ENCODE data around the gene PPM1H.

PPM1H gene

GRCh38 chr12:62785941-62786559 is 148.9 kb downstream of the PPM1H start:
- Histone ChIP-seq H3K36me3 (replicated peaks in 1 of 2; ENCODE audit: control insufficient read depth in 2 of 2, insufficient read depth in 2 of 2, low read length in 2 of 2) (no peaks in the 10 kb centered on the region), H2BK15ac (ENCODE audit: low read length) (peak overlapping the region; percentile 3), H3K79me1 (ENCODE audit: low read depth, low read length) (no peaks in the 10 kb centered on the region), H2BK5ac (ENCODE audit: low read length) (no peak overlapping the region), H3K23ac (ENCODE audit: low read depth, low read length, poor library complexity) (no peak overlapping the region), H3K4me2 (ENCODE audit: insufficient read depth, low read length, poor library complexity, severe bottlenecking) (no peak overlapping the region), H2AFZ (ENCODE audit: low read length) (peak overlapping the region; percentile 88), H3K14ac (ENCODE audit: low read length) (no peak overlapping the region), H3K27me3 (ENCODE audit: control insufficient read depth in 3 of 3, insufficient read depth in 3 of 3, low read depth in 1 of 3, low read length in 3 of 3) (no peaks in the 10 kb centered on the region), H4K8ac (ENCODE audit: low read depth, low read length) (no peak overlapping the region), H3K4ac (ENCODE audit: low read length) (no peak overlapping the region), H3K9me3 (replicated peaks in 1 of 2; ENCODE audit: control insufficient read depth in 2 of 2, insufficient read depth in 1 of 2, low read depth in 1 of 2, low read length in 2 of 2) (no peaks in the 10 kb centered on the region), H4K91ac (ENCODE audit: low read depth, low read length, poor library complexity) (no peak overlapping the region), H3K27ac (replicated peaks; ENCODE audit: low read length) (peak overlapping the region; percentile 8), H2AK5ac (ENCODE audit: low read depth, low read length) (peak overlapping the region; percentile 57), H3K4me3 (ENCODE audit: low read length in 2 of 2) (no peak overlapping the region), H3K9ac (ENCODE audit: low read depth, low read length, poor library complexity) (no peak overlapping the region), H3K18ac (ENCODE audit: low read length) (peak overlapping the region; percentile 68), H2BK120ac (ENCODE audit: low read depth, low read length) (no peak overlapping the region), H2BK12ac (ENCODE audit: low read length) (no peak overlapping the region), H3K4me1 (ENCODE audit: control insufficient read depth in 2 of 2, insufficient read depth in 1 of 2, low read depth in 1 of 2, low read length in 2 of 2) (peaks cover 10 to 17% of the 10 kb centered on the region in 2 donors)
- WGBS, 2 donors (ENCODE audit: extremely low coverage in 2 of 2, insufficient read length in 2 of 2, insufficient replicate concordance in 1 of 2): no CpG with 5 or more reads among the region's 8 CpGs
- no peak for DNase-seq (ENCODE audit: low spot score)

GRCh38 chr12:62784576-62784975 is 150.4 kb downstream of the PPM1H start:
- Histone ChIP-seq H3K4me2 (ENCODE audit: insufficient read depth, low read length, poor library complexity, severe bottlenecking) (no peak overlapping the region), H2AK5ac (ENCODE audit: low read depth, low read length) (no peak overlapping the region), H3K4me3 (ENCODE audit: low read length in 2 of 2) (no peak overlapping the region), H3K23ac (ENCODE audit: low read depth, low read length, poor library complexity) (no peak overlapping the region), H3K18ac (ENCODE audit: low read length) (no peak overlapping the region), H3K9ac (ENCODE audit: low read depth, low read length, poor library complexity) (no peak overlapping the region), H2BK120ac (ENCODE audit: low read depth, low read length) (no peak overlapping the region), H3K4me1 (ENCODE audit: control insufficient read depth in 2 of 2, insufficient read depth in 1 of 2, low read depth in 1 of 2, low read length in 2 of 2) (peaks cover 10 to 17% of the 10 kb centered on the region in 2 donors), H2AFZ (ENCODE audit: low read length) (no peak overlapping the region), H3K14ac (ENCODE audit: low read length) (no peak overlapping the region), H2BK15ac (ENCODE audit: low read length) (no peak overlapping the region), H3K27ac (replicated peaks; ENCODE audit: low read length) (no peak overlapping the region), H2BK12ac (ENCODE audit: low read length) (no peak overlapping the region), H3K9me3 (replicated peaks in 1 of 2; ENCODE audit: control insufficient read depth in 2 of 2, insufficient read depth in 1 of 2, low read depth in 1 of 2, low read length in 2 of 2) (no peaks in the 10 kb centered on the region), H3K79me1 (ENCODE audit: low read depth, low read length) (no peaks in the 10 kb centered on the region), H4K8ac (ENCODE audit: low read depth, low read length) (no peak overlapping the region), H4K91ac (ENCODE audit: low read depth, low read length, poor library complexity) (no peak overlapping the region), H3K36me3 (replicated peaks in 1 of 2; ENCODE audit: control insufficient read depth in 2 of 2, insufficient read depth in 2 of 2, low read length in 2 of 2) (no peaks in the 10 kb centered on the region), H3K4ac (ENCODE audit: low read length) (no peak overlapping the region), H2BK5ac (ENCODE audit: low read length) (no peak overlapping the region), H3K27me3 (ENCODE audit: control insufficient read depth in 3 of 3, insufficient read depth in 3 of 3, low read depth in 1 of 3, low read length in 3 of 3) (no peaks in the 10 kb centered on the region)
- WGBS, 2 donors (ENCODE audit: extremely low coverage in 2 of 2, insufficient read length in 2 of 2, insufficient replicate concordance in 1 of 2): no CpG with 5 or more reads among the region's 4 CpGs
- no peak for DNase-seq (ENCODE audit: low spot score)

GRCh38 chr12:62783881-62784280 is 151.1 kb downstream of the PPM1H start:
- H2BK15ac ChIP-seq (ENCODE audit: low read length): no peak overlapping the region
- no peak overlapping the region for H2AK5ac ChIP-seq (ENCODE audit: low read depth, low read length)
- no peak overlapping the region for H4K91ac ChIP-seq (ENCODE audit: low read depth, low read length, poor library complexity)
- no peaks in the 10 kb centered on the region for H3K9me3 ChIP-seq (replicated peaks in 1 of 2; ENCODE audit: control insufficient read depth in 2 of 2, insufficient read depth in 1 of 2, low read depth in 1 of 2, low read length in 2 of 2)
- no peaks in the 10 kb centered on the region for H3K27me3 ChIP-seq (ENCODE audit: control insufficient read depth in 3 of 3, insufficient read depth in 3 of 3, low read depth in 1 of 3, low read length in 3 of 3)
- no peak overlapping the region for H3K14ac ChIP-seq (ENCODE audit: low read length)
- H3K4ac ChIP-seq (ENCODE audit: low read length): no peak overlapping the region
- no peak overlapping the region for H4K8ac ChIP-seq (ENCODE audit: low read depth, low read length)
- DNase-seq (ENCODE audit: low spot score): no peak
- no CpG with 5 or more reads among the region's 6 CpGs for WGBS, 2 donors (ENCODE audit: extremely low coverage in 2 of 2, insufficient read length in 2 of 2, insufficient replicate concordance in 1 of 2)
- H3K36me3 ChIP-seq (replicated peaks in 1 of 2; ENCODE audit: control insufficient read depth in 2 of 2, insufficient read depth in 2 of 2, low read length in 2 of 2): no peaks in the 10 kb centered on the region
- H3K4me1 ChIP-seq (ENCODE audit: control insufficient read depth in 2 of 2, insufficient read depth in 1 of 2, low read depth in 1 of 2, low read length in 2 of 2): peaks cover 10 to 17% of the 10 kb centered on the region in 2 donors
- H3K4me2 ChIP-seq (ENCODE audit: insufficient read depth, low read length, poor library complexity, severe bottlenecking): no peak overlapping the region
- H3K27ac ChIP-seq (replicated peaks; ENCODE audit: low read length): no peak overlapping the region
- no peak overlapping the region for H2BK5ac ChIP-seq (ENCODE audit: low read length)
- no peak overlapping the region for H3K9ac ChIP-seq (ENCODE audit: low read depth, low read length, poor library complexity)
- H3K18ac ChIP-seq (ENCODE audit: low read length): no peak overlapping the region
- H3K23ac ChIP-seq (ENCODE audit: low read depth, low read length, poor library complexity): no peak overlapping the region
- H2BK12ac ChIP-seq (ENCODE audit: low read length): no peak overlapping the region
- no peaks in the 10 kb centered on the region for H3K79me1 ChIP-seq (ENCODE audit: low read depth, low read length)
- no peak overlapping the region for H3K4me3 ChIP-seq (ENCODE audit: low read length in 2 of 2)
- no peak overlapping the region for H2BK120ac ChIP-seq (ENCODE audit: low read depth, low read length)
- no peak overlapping the region for H2AFZ ChIP-seq (ENCODE audit: low read length)

- peak overlapping the region; percentile 16 for H2BK15ac ChIP-seq (ENCODE audit: low read length)
- H3K9me3 ChIP-seq (replicated peaks in 1 of 2; ENCODE audit: control insufficient read depth in 2 of 2, insufficient read depth in 1 of 2, low read depth in 1 of 2, low read length in 2 of 2): no peaks in the 10 kb centered on the region
- no peak overlapping the region for H4K8ac ChIP-seq (ENCODE audit: low read depth, low read length)
- no peak overlapping the region for H2AFZ ChIP-seq (ENCODE audit: low read length)
- H3K4me2 ChIP-seq (ENCODE audit: insufficient read depth, low read length, poor library complexity, severe bottlenecking): no peak overlapping the region
- H3K4me3 ChIP-seq (ENCODE audit: low read length in 2 of 2): no peak overlapping the region
- WGBS, 2 donors (ENCODE audit: extremely low coverage in 2 of 2, insufficient read length in 2 of 2, insufficient replicate concordance in 1 of 2): no CpG with 5 or more reads among the region's 9 CpGs
- no peaks in the 10 kb centered on the region for H3K36me3 ChIP-seq (replicated peaks in 1 of 2; ENCODE audit: control insufficient read depth in 2 of 2, insufficient read depth in 2 of 2, low read length in 2 of 2)
- peaks cover 6 to 8% of the 10 kb centered on the region in 2 donors for H3K4me1 ChIP-seq (ENCODE audit: control insufficient read depth in 2 of 2, insufficient read depth in 1 of 2, low read depth in 1 of 2, low read length in 2 of 2)
- no peak overlapping the region for H2AK5ac ChIP-seq (ENCODE audit: low read depth, low read length)
- no peak overlapping the region for H3K27ac ChIP-seq (replicated peaks; ENCODE audit: low read length)
- no peak overlapping the region for H3K9ac ChIP-seq (ENCODE audit: low read depth, low read length, poor library complexity)
- DNase-seq (ENCODE audit: low spot score): no peak
- peak overlapping the region; percentile 22 for H3K23ac ChIP-seq (ENCODE audit: low read depth, low read length, poor library complexity)
- H3K27me3 ChIP-seq (ENCODE audit: control insufficient read depth in 3 of 3, insufficient read depth in 3 of 3, low read depth in 1 of 3, low read length in 3 of 3): no peaks in the 10 kb centered on the region
- no peak overlapping the region for H3K4ac ChIP-seq (ENCODE audit: low read length)
- no peak overlapping the region for H3K14ac ChIP-seq (ENCODE audit: low read length)
- no peak overlapping the region for H2BK5ac ChIP-seq (ENCODE audit: low read length)
- no peaks in the 10 kb centered on the region for H3K79me1 ChIP-seq (ENCODE audit: low read depth, low read length)
- H3K18ac ChIP-seq (ENCODE audit: low read length): peak overlapping the region; percentile 66
- H2BK120ac ChIP-seq (ENCODE audit: low read depth, low read length): no peak overlapping the region
- no peak overlapping the region for H4K91ac ChIP-seq (ENCODE audit: low read depth, low read length, poor library complexity)
- H2BK12ac ChIP-seq (ENCODE audit: low read length): no peak overlapping the region
Measured at GRCh38 chr12:62781136-62781880, 153.6 kb downstream of the PPM1H start.

Data from neuronal stem cell (in vitro differentiated cells).